Measurements from ENCODE around the gene PRPF38A.

The PRPF38A gene

DNA sequence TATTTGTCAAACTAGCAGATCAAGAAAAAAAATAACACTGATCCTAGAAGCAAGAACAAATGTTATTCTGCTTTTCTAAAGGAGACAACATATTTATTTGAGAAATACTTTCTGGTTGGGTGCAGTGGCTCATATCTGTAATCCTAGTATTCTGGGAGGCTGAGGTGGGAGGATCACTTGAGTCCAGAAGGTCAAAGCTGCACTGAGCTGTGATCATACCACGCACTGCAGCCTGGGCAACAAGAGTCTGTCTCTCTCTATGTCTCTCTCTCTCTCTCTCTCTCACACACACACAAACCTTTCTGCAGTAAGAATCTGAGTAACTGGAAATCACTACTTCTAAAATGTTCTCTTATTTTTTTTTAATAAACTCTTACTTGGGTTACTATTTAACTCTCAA is 31.2 kb downstream of the PRPF38A start:
- TF ChIP-seq, protein P1, sequence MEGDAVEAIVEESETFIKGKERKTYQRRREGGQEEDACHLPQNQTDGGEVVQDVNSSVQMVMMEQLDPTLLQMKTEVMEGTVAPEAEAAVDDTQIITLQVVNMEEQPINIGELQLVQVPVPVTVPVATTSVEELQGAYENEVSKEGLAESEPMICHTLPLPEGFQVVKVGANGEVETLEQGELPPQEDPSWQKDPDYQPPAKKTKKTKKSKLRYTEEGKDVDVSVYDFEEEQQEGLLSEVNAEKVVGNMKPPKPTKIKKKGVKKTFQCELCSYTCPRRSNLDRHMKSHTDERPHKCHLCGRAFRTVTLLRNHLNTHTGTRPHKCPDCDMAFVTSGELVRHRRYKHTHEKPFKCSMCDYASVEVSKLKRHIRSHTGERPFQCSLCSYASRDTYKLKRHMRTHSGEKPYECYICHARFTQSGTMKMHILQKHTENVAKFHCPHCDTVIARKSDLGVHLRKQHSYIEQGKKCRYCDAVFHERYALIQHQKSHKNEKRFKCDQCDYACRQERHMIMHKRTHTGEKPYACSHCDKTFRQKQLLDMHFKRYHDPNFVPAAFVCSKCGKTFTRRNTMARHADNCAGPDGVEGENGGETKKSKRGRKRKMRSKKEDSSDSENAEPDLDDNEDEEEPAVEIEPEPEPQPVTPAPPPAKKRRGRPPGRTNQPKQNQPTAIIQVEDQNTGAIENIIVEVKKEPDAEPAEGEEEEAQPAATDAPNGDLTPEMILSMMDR (conservative IDR thresholded peaks at IDR 0.05): no peak

DNA sequence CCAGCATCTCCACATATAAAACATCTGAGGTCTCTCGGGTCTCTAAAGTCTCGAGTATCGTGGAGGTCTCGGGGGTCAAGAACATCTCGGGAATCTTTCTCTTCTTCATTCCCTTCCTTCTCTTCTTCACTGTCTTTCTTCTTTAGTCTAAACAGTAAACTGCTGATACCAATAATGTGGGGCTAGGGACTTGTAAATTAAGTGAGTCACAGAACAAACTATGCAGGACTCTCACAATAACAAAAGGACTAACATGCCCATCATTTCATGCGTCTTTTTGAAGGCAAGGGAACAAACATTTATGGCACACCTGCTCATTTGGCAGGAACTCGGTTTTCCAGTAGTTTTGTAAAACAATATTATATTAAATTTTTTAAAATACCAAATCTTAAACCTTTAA is 32.4 kb downstream of the PRPF38A start:
- TF ChIP-seq, protein P1 (conservative IDR thresholded peaks at IDR 0.05): no peak
- H3K27ac ChIP-seq: no peak overlapping the region

More for the DNA sequence above, 31.2 kb downstream of the PRPF38A start:
- H3K27ac ChIP-seq: no peak overlapping the region

DNA sequence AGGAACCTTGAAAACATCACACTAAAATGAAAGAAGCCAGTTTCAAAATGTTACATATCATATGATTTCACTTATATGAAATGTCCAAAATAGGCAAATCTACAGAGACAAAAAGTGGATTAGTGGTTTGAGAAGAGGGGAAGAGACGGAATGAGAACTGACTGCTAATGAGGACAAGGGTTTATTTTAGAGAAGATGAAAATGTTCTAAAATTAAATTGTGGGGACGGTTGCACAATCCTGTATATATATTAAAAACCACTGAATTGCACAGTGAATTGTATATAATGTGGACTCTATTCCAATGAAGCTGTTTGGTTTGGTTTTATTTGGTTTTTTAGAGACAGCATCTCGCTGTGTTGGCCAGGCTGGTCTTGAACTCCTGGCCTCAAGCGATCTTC is 35.6 kb downstream of the PRPF38A start:
- TF ChIP-seq, protein P1 (conservative IDR thresholded peaks at IDR 0.05): no peak
- H3K27ac ChIP-seq: no peak overlapping the region

DNA sequence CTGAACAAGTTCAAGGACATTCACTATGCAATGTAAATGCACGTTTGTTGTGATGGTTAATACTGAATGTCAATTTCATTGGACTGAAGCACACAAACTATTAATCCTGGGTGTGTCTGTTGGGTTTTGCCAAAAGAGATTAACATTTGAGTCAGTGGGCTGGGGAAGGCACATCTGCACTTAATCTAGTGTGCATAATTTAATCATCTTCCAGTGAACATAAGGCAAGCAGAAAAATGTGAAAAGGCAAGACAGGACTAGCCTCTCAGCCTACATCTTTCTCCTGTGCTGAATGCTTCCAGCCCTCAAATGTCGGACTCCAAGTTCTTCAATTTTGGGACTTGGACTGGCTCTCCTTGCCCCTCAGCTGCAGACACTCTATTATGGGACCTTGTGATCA is 40.1 kb downstream of the PRPF38A start:
- H3K27ac ChIP-seq: no peak overlapping the region
- TF ChIP-seq, protein P1 (conservative IDR thresholded peaks at IDR 0.05): no peak

DNA sequence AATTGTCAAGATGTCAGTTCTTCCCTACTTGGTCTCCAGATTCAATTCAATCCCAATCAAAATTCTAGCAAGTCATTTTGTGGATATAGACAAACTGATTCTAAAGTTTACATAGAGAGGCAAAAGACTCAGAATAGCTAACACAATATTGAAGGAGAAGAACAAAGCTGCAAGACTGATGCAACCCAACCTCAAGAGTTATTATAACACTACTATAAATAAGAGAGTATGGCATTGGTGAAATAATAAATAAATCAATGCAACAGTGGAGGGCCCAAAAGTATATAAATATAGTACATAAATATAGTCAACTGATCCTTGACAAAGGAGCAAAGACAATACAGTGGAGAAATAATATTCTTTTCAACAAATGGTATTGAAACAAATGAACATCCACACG is 49.7 kb downstream of the PRPF38A start:
- H3K27ac ChIP-seq: no peak overlapping the region

DNA sequence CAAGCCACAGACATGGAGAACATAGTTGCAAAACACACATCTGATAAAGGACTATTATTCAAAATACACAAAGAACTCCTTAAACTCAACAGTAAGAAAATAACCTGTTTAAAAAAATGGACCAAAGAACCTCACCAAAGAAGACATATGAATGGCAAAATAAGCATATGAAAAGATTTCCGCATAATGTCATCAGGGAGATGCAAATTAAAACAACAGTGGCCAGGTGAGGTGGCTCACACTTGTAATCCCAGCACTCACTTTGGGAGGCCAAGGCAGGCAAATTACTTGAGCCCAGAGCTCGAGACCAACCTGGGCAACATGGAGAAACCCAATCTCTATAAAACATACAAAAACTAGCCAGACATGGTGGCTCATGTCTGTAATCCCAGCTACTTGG is 50.4 kb downstream of the PRPF38A start:
- TF ChIP-seq, protein P1 (conservative IDR thresholded peaks at IDR 0.05): no peak
- H3K27ac ChIP-seq: no peak overlapping the region

More for the DNA sequence above, 49.7 kb downstream of the PRPF38A start:
- TF ChIP-seq, protein P1 (conservative IDR thresholded peaks at IDR 0.05): no peak

DNA sequence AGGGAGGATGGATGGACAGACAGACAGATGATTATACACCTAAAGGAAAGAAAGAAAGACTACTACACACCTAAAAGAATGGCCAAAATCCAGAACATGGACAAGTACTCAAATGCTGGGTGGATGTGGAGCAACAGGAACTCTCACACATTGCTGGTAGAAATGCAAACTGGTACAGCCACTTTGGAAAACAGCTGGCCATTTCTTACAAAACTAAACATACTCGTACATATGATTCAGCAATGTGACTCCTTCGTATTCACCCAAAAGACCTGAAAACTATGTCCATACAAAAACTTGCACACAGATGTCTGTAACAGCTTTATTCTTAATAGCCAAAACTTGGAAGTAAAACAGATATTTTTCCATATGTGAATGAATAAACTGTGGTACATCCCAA is 51.3 kb downstream of the PRPF38A start:
- H3K27ac ChIP-seq: no peak overlapping the region
- TF ChIP-seq, protein P1 (conservative IDR thresholded peaks at IDR 0.05): no peak

DNA sequence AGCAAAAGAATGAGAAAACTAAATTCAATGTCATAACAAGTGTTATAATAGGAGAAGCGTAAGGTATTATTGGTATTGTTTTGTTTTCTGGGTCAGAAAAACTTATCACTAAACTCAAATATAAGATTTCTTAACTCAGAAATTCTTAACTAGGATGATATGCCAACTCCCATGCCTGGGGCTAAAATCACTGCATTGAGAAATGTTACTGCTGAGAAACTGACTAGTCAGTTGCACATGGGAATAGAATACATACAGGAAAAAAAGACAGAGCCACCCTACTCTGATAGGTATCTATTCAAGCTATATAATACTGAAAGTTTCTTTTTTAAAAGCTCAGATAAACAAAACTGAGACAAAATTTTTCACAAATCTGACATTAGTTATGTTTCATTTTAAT is 56.3 kb downstream of the PRPF38A start:
- TF ChIP-seq, protein P1 (conservative IDR thresholded peaks at IDR 0.05): no peak
- no peak overlapping the region for H3K27ac ChIP-seq

Measured in VCaP (cell line).